Activated CD8-positive, alpha-beta memory T cell treated with anti-CD3 and anti-CD28 coated beads, Interleukin-2, amount 50 U/mL, for 1 hour (primary cell): Measurements from ENCODE around the gene ASTN1.
"Not testable (repeated sequence)": the region's sequence is repeated elsewhere in the genome, so short reads cannot be mapped to it uniquely, and the experiment has no call there.

Source experiments
- DNase-seq: peaks from one replicate; pipeline ENCODE4 v3.0.0-alpha.2; 2020; ENCODE audit errors: extremely low read depth

Gene ASTN1

GRCh38 chr1:177106614-177107365 is 57.7 kb downstream of the ASTN1 start:
- no peak for DNase-seq

- no peak for DNase-seq
These were observed 58.3 kb downstream of the ASTN1 start for GRCh38 chr1:177106196-177106595.

- DNase-seq = no peak
These were observed 61.3 kb downstream of the ASTN1 start for GRCh38 chr1:177103005-177103852.

GRCh38 chr1:177092001-177092400 is 72.5 kb downstream of the ASTN1 start:
- DNase-seq = no peak

GRCh38 chr1:177091040-177091439 is 73.5 kb downstream of the ASTN1 start:
- no peak for DNase-seq

- DNase-seq = no peak
These were observed 75.5 kb downstream of the ASTN1 start for GRCh38 chr1:177088966-177089365.

GRCh38 chr1:177082855-177083693 is 81.4 kb downstream of the ASTN1 start:
- DNase-seq = no peak

GRCh38 chr1:177080564-177080963 is 83.9 kb downstream of the ASTN1 start:
- no peak for DNase-seq

GRCh38 chr1:177077734-177078499 is 86.6 kb downstream of the ASTN1 start:
- DNase-seq = no peak

GRCh38 chr1:177077006-177077405 is 87.5 kb downstream of the ASTN1 start:
- no peak for DNase-seq

- DNase-seq = not testable (repeated sequence)
These were observed 89.7 kb downstream of the ASTN1 start for GRCh38 chr1:177074811-177075210.

- no peak for DNase-seq
These were observed 95.0 kb downstream of the ASTN1 start for GRCh38 chr1:177069490-177069889.

- DNase-seq = no peak
These were observed 96.6 kb downstream of the ASTN1 start for GRCh38 chr1:177067752-177068410.

GRCh38 chr1:177065430-177065829 is 99.1 kb downstream of the ASTN1 start:
- DNase-seq = no peak

- DNase-seq = no peak
These were observed 100.9 kb downstream of the ASTN1 start for GRCh38 chr1:177063648-177064047.

GRCh38 chr1:177054542-177054941 is 110.0 kb downstream of the ASTN1 start:
- DNase-seq = no peak

- DNase-seq = no peak
These were observed 110.9 kb downstream of the ASTN1 start for GRCh38 chr1:177053648-177054047.

- no peak for DNase-seq
These were observed 116.0 kb downstream of the ASTN1 start for GRCh38 chr1:177048314-177049069.

- no peak for DNase-seq
These were observed 119.4 kb downstream of the ASTN1 start for GRCh38 chr1:177045151-177045550.

- no peak for DNase-seq
These were observed 120.1 kb downstream of the ASTN1 start for GRCh38 chr1:177044390-177044789.
